Measurements from ENCODE around the gene BANP. TPM values are rescaled to one million over a fixed set of nuclear protein-coding genes. Genes with fewer than 3 reads are reported as not detected.
"Not testable (repeated sequence)": the region's sequence is repeated elsewhere in the genome, so short reads cannot be mapped to it uniquely, and the experiment has no call there.

The BANP gene
- total RNA-seq, 1 donor from 2014 or later, result 44.0 TPM

GRCh38 chr16:88013091-88013609, 61.9 kb downstream of the BANP start:
- H3K36me3 ChIP-seq, result peaks cover 0 to 8% of the 10 kb centered on the region in 2 donors

GRCh38 chr16:88013766-88014251, 62.6 kb downstream of the BANP start:
- no peak for DNase-seq (ENCODE audit: extremely low spot score in 2 of 2)
- no peak overlapping the region for H3K27ac ChIP-seq
- H3K27me3 ChIP-seq, result no peaks in the 10 kb centered on the region
- H3K9me3 ChIP-seq, result no peaks in the 10 kb centered on the region
- no peaks in the 10 kb centered on the region for H3K4me1 ChIP-seq
- TF ChIP-seq POLR2A (IDR thresholded peaks at IDR 0.05), result no peak
- no peak for TF ChIP-seq POLR2AphosphoS5 (IDR thresholded peaks at IDR 0.05; ENCODE audit: insufficient read depth in 1 of 2, low read depth in 1 of 2)
- no peak for TF ChIP-seq CTCF (IDR thresholded peaks at IDR 0.05)
- no peak overlapping the region for H3K4me3 ChIP-seq
- H3K36me3 ChIP-seq, result peaks cover 0 to 2% of the 10 kb centered on the region in 2 donors
- intact Hi-C loops (cut with DNase I), result no loop called here

More at GRCh38 chr16:88013091-88013609, 61.9 kb downstream of the BANP start:
- TF ChIP-seq POLR2AphosphoS5 (IDR thresholded peaks at IDR 0.05; ENCODE audit: insufficient read depth in 1 of 2, low read depth in 1 of 2) (no peak), POLR2A (IDR thresholded peaks at IDR 0.05) (no peak), CTCF (IDR thresholded peaks at IDR 0.05) (no peak)
- Histone ChIP-seq H3K4me3 (no peak overlapping the region), H3K4me1 (no peaks in the 10 kb centered on the region), H3K27ac (no peak overlapping the region), H3K9me3 (no peaks in the 10 kb centered on the region), H3K27me3 (no peaks in the 10 kb centered on the region)
- intact Hi-C loops (cut with DNase I), result no loop called here
- DNase-seq (ENCODE audit: extremely low spot score in 2 of 2), result no peak

- Histone ChIP-seq H3K4me1 (no peaks in the 10 kb centered on the region), H3K27ac (no peak overlapping the region), H3K27me3 (no peaks in the 10 kb centered on the region), H3K9me3 (no peaks in the 10 kb centered on the region), H3K4me3 (no peak overlapping the region), H3K36me3 (no peaks in the 10 kb centered on the region)
- TF ChIP-seq CTCF (IDR thresholded peaks at IDR 0.05), result no peak
- no peak for TF ChIP-seq POLR2AphosphoS5 (IDR thresholded peaks at IDR 0.05; ENCODE audit: insufficient read depth in 1 of 2, low read depth in 1 of 2)
- TF ChIP-seq POLR2A (IDR thresholded peaks at IDR 0.05), result no peak
- intact Hi-C loops (cut with DNase I), result no loop called here
- DNase-seq (ENCODE audit: extremely low spot score in 2 of 2), result no peak
Observed at GRCh38 chr16:88014252-88014781, 63.1 kb downstream of the BANP start.

- Histone ChIP-seq H3K4me1 (peaks cover 7% of the 10 kb centered on the region), H3K9me3 (no peaks in the 10 kb centered on the region), H3K4me3 (no peak overlapping the region), H3K27me3 (no peaks in the 10 kb centered on the region), H3K36me3 (no peaks in the 10 kb centered on the region), H3K27ac (no peak overlapping the region)
- no peak for DNase-seq (ENCODE audit: extremely low spot score in 2 of 2)
- TF ChIP-seq POLR2A (IDR thresholded peaks at IDR 0.05) (no peak), POLR2AphosphoS5 (IDR thresholded peaks at IDR 0.05; ENCODE audit: insufficient read depth in 1 of 2, low read depth in 1 of 2) (no peak), CTCF (IDR thresholded peaks at IDR 0.05) (no peak)
- intact Hi-C loops (cut with DNase I), result no loop called here
Observed at GRCh38 chr16:88014954-88015805, 63.9 kb downstream of the BANP start.

GRCh38 chr16:88015806-88016140, 64.5 kb downstream of the BANP start:
- TF ChIP-seq CTCF (IDR thresholded peaks at IDR 0.05) (no peak), POLR2AphosphoS5 (IDR thresholded peaks at IDR 0.05; ENCODE audit: insufficient read depth in 1 of 2, low read depth in 1 of 2) (no peak), POLR2A (IDR thresholded peaks at IDR 0.05) (no peak)
- peaks cover 7% of the 10 kb centered on the region for H3K4me1 ChIP-seq
- no peak for DNase-seq (ENCODE audit: extremely low spot score in 2 of 2)

GRCh38 chr16:88016386-88016785, 65.2 kb downstream of the BANP start:
- H3K4me3 ChIP-seq; H3K27ac ChIP-seq; DNase-seq (ENCODE audit: extremely low spot score in 2 of 2); H3K9me3 ChIP-seq; H3K4me1 ChIP-seq; H3K27me3 ChIP-seq; H3K36me3 ChIP-seq; intact Hi-C loops (cut with DNase I): not testable (repeated sequence)

More at GRCh38 chr16:88015806-88016140, 64.5 kb downstream of the BANP start:
- no peak overlapping the region for H3K27ac ChIP-seq
- intact Hi-C loops (cut with DNase I), result no loop called here
- H3K9me3 ChIP-seq, result no peaks in the 10 kb centered on the region
- H3K4me3 ChIP-seq, result no peak overlapping the region
- H3K36me3 ChIP-seq, result no peaks in the 10 kb centered on the region
- H3K27me3 ChIP-seq, result no peaks in the 10 kb centered on the region
